GM23338 (cell line): Measurements from ENCODE around the gene UBAC1.

ENCODE experiments used
- CREB1 ChIP-seq: fragments of 250-450 bp; sonication (Bioruptor Pico); IDR thresholded peaks from 2 replicates; pipeline ENCODE4 v1.5.0; 2020; ENCODE audit warnings: low read depth, mild to moderate bottlenecking, moderate library complexity
- EZH2 ChIP-seq: fragments of 200-600 bp; sonication (generic); IDR thresholded peaks from one replicate; pipeline ENCODE4 v1.8.0; 2017; ENCODE audit warnings: antibody characterized with exemption, mild to moderate bottlenecking, low read depth; ENCODE audit not compliant: unreplicated experiment
- EZH2phosphoT487 ChIP-seq: fragments of 200-600 bp; sonication (generic); IDR thresholded peaks from one replicate; pipeline ENCODE4 v1.8.1; 2018; ENCODE audit warnings: antibody characterized with exemption; ENCODE audit not compliant: unreplicated experiment
- JUNB ChIP-seq: IDR thresholded peaks from one replicate; pipeline ENCODE4 v1.6.1; 2016; ENCODE audit warnings: antibody characterized with exemption; ENCODE audit not compliant: unreplicated experiment
- NANOG ChIP-seq: IDR thresholded peaks from 2 replicates; pipeline ENCODE4 v1.6.1; 2016; ENCODE audit warnings: antibody characterized with exemption, borderline replicate concordance
- POLR2AphosphoS5 ChIP-seq: IDR thresholded peaks from 2 replicates; pipeline ENCODE4 v1.6.1; 2016; ENCODE audit warnings: antibody characterized with exemption, low read depth
- TF ChIP-seq, protein P1 (sequence below), 2 experiments: fragments of 200-600 bp in 1 of 2; sonication (generic) in 1 of 2; conservative IDR thresholded peaks; 2 replicates each; pipeline versions ENCODE4 v1.5.1 to v1.6.1; 2016 to 2017; ENCODE audit warnings: antibody characterized with exemption in 2 of 2, low read depth in 2 of 2, mild to moderate bottlenecking in 2 of 2, moderate library complexity in 1 of 2
- TF ChIP-seq, protein P2 (sequence below): IDR thresholded peaks from one replicate; pipeline ENCODE4 v1.6.1; 2018; ENCODE audit warnings: antibody characterized with exemption; ENCODE audit not compliant: unreplicated experiment
- TF ChIP-seq, protein P3 (sequence below): IDR thresholded peaks from 2 replicates; pipeline ENCODE4 v1.6.1; 2016; ENCODE audit warnings: antibody characterized with exemption
- TF ChIP-seq, protein P4 (sequence below): fragments of 250-450 bp; sonication (Bioruptor Pico); IDR thresholded peaks from 2 replicates; pipeline ENCODE4 v1.5.0; 2020; ENCODE audit warnings: mild to moderate bottlenecking, moderate library complexity

DNA sequence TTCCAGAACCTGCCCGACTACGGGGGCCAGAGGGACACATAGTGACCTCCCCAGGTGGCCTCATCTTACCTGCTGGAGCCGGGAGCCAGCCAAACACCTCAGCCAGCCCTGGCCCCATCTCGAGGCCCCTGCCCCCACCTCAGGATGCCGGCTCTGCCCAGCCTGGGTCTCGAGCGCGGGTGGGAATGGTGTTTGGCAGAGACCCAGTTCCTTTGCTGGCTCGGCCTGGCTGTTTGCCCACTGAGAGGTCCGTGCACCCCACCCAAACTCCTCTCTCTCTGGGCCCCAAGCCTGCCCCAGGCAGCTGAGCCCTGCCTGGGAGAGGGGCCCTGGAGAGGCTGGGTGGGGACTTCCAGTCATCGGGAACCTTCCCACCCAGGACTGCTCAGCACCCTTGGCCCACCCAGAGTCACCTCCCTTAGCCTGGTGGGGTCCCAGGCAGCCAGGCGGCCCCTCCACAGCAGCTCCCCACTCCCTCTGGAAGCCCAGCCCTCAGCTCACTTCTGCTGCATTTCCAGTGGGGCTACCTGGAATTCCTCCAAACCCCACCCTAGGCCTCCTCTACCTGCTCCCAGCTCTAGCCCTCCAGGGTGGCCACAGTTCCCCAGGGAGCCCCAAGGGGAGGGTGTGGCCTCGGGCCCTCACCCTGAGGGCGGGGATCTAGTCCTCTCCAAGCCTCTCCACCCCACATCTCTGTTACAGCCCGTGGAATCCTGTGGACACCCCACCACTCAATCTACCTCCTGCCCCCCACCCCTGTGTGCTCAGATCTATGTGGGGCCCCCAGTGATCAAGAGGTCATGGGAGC is 42.4 kb upstream of the UBAC1 start:
- TF ChIP-seq POLR2AphosphoS5 (no peak), JUNB (no peak), EZH2 (no peak), EZH2phosphoT487 (no peak), CREB1 (no peak), NANOG (no peak)
- TF ChIP-seq, protein P1, sequence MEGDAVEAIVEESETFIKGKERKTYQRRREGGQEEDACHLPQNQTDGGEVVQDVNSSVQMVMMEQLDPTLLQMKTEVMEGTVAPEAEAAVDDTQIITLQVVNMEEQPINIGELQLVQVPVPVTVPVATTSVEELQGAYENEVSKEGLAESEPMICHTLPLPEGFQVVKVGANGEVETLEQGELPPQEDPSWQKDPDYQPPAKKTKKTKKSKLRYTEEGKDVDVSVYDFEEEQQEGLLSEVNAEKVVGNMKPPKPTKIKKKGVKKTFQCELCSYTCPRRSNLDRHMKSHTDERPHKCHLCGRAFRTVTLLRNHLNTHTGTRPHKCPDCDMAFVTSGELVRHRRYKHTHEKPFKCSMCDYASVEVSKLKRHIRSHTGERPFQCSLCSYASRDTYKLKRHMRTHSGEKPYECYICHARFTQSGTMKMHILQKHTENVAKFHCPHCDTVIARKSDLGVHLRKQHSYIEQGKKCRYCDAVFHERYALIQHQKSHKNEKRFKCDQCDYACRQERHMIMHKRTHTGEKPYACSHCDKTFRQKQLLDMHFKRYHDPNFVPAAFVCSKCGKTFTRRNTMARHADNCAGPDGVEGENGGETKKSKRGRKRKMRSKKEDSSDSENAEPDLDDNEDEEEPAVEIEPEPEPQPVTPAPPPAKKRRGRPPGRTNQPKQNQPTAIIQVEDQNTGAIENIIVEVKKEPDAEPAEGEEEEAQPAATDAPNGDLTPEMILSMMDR (conservative IDR thresholded peaks at IDR 0.05; ENCODE audit: low read depth in 2 of 2): no peak
- TF ChIP-seq, protein P2, sequence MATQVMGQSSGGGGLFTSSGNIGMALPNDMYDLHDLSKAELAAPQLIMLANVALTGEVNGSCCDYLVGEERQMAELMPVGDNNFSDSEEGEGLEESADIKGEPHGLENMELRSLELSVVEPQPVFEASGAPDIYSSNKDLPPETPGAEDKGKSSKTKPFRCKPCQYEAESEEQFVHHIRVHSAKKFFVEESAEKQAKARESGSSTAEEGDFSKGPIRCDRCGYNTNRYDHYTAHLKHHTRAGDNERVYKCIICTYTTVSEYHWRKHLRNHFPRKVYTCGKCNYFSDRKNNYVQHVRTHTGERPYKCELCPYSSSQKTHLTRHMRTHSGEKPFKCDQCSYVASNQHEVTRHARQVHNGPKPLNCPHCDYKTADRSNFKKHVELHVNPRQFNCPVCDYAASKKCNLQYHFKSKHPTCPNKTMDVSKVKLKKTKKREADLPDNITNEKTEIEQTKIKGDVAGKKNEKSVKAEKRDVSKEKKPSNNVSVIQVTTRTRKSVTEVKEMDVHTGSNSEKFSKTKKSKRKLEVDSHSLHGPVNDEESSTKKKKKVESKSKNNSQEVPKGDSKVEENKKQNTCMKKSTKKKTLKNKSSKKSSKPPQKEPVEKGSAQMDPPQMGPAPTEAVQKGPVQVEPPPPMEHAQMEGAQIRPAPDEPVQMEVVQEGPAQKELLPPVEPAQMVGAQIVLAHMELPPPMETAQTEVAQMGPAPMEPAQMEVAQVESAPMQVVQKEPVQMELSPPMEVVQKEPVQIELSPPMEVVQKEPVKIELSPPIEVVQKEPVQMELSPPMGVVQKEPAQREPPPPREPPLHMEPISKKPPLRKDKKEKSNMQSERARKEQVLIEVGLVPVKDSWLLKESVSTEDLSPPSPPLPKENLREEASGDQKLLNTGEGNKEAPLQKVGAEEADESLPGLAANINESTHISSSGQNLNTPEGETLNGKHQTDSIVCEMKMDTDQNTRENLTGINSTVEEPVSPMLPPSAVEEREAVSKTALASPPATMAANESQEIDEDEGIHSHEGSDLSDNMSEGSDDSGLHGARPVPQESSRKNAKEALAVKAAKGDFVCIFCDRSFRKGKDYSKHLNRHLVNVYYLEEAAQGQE: no peak
- TF ChIP-seq, protein P3, sequence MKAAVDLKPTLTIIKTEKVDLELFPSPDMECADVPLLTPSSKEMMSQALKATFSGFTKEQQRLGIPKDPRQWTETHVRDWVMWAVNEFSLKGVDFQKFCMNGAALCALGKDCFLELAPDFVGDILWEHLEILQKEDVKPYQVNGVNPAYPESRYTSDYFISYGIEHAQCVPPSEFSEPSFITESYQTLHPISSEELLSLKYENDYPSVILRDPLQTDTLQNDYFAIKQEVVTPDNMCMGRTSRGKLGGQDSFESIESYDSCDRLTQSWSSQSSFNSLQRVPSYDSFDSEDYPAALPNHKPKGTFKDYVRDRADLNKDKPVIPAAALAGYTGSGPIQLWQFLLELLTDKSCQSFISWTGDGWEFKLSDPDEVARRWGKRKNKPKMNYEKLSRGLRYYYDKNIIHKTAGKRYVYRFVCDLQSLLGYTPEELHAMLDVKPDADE: no peak
- TF ChIP-seq, protein P4, sequence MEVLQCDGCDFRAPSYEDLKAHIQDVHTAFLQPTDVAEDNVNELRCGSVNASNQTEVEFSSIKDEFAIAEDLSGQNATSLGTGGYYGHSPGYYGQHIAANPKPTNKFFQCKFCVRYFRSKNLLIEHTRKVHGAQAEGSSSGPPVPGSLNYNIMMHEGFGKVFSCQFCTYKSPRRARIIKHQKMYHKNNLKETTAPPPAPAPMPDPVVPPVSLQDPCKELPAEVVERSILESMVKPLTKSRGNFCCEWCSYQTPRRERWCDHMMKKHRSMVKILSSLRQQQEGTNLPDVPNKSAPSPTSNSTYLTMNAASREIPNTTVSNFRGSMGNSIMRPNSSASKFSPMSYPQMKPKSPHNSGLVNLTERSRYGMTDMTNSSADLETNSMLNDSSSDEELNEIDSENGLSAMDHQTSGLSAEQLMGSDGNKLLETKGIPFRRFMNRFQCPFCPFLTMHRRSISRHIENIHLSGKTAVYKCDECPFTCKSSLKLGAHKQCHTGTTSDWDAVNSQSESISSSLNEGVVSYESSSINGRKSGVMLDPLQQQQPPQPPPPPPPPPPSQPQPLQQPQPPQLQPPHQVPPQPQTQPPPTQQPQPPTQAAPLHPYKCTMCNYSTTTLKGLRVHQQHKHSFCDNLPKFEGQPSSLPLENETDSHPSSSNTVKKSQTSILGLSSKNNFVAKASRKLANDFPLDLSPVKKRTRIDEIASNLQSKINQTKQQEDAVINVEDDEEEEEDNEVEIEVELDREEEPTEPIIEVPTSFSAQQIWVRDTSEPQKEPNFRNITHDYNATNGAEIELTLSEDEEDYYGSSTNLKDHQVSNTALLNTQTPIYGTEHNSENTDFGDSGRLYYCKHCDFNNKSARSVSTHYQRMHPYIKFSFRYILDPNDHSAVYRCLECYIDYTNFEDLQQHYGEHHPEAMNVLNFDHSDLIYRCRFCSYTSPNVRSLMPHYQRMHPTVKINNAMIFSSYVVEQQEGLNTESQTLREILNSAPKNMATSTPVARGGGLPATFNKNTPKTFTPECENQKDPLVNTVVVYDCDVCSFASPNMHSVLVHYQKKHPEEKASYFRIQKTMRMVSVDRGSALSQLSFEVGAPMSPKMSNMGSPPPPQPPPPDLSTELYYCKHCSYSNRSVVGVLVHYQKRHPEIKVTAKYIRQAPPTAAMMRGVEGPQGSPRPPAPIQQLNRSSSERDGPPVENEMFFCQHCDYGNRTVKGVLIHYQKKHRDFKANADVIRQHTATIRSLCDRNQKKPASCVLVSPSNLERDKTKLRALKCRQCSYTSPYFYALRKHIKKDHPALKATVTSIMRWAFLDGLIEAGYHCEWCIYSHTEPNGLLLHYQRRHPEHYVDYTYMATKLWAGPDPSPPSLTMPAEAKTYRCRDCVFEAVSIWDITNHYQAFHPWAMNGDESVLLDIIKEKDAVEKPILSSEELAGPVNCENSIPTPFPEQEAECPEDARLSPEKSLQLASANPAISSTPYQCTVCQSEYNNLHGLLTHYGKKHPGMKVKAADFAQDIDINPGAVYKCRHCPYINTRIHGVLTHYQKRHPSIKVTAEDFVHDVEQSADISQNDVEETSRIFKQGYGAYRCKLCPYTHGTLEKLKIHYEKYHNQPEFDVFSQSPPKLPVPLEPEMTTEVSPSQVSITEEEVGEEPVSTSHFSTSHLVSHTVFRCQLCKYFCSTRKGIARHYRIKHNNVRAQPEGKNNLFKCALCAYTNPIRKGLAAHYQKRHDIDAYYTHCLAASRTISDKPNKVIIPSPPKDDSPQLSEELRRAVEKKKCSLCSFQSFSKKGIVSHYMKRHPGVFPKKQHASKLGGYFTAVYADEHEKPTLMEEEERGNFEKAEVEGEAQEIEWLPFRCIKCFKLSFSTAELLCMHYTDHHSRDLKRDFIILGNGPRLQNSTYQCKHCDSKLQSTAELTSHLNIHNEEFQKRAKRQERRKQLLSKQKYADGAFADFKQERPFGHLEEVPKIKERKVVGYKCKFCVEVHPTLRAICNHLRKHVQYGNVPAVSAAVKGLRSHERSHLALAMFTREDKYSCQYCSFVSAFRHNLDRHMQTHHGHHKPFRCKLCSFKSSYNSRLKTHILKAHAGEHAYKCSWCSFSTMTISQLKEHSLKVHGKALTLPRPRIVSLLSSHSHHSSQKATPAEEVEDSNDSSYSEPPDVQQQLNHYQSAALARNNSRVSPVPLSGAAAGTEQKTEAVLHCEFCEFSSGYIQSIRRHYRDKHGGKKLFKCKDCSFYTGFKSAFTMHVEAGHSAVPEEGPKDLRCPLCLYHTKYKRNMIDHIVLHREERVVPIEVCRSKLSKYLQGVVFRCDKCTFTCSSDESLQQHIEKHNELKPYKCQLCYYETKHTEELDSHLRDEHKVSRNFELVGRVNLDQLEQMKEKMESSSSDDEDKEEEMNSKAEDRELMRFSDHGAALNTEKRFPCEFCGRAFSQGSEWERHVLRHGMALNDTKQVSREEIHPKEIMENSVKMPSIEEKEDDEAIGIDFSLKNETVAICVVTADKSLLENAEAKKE (CRISPR knock-in tag): no peak
